SH-SY5Y (cell line): ENCODE measurements around the gene IFITM2.

Source experiments
- GATA2 ChIP-seq: IDR thresholded peaks from 2 replicates; pipeline ENCODE4 v1.6.1; 2011; ENCODE audit warnings: mild to moderate bottlenecking, low read depth, low read length
- GATA3 ChIP-seq: IDR thresholded peaks from 2 replicates; pipeline ENCODE4 v1.6.1; 2011; ENCODE audit warnings: low read depth, mild to moderate bottlenecking, low read length, moderate library complexity

IFITM2 gene

DNA sequence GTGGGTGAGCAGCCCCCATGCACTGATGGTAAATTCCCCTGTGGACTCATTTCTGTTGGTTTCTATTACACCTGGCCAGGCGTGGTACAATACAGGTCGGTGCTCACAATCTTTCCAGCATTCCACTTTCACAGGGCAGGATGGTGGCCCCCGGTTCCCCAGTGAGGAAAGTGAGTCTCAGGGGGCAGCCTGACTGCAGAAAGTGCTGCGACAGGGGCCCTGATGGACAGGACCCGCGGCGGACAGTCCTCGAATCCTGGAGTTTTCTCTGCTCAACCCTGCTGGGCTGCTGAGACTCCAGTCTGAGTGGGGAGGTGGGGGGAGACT is 21.8 kb upstream of the IFITM2 start:
- no peak for TF ChIP-seq GATA2
- TF ChIP-seq GATA3, result no peak

DNA sequence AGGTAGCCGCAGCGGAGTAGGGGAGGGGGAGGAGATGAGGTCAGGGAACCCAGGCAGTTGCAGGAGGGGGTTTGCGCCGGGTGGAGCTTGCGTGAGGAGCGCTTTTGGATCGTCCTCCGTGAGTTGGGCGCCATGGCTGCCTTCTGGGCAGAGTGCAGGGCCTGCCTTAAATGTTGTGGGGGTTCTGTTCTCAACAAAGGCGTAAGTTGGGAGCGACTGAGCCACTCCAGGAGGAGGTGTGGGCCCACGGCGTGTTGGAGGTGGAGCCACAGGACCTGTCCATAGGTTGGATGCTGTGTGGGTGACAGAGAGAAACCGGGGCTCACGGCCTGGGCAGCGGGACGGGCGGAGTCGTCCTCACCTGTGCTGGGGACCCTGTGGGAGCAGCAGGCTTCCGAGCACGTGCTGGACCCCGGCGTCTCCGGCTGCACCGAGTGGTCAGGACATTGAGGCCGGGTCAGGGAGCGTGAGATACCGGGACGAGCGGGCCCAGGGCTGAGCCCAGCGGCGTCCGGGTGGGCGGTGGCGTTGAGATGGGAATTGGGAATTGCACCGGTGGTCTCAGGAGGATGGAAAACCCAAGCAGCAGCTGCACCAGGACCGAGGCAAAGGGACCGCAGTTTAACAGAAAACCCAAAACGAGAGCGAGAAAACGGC is 19.7 kb upstream of the IFITM2 start:
- TF ChIP-seq GATA2, result no peak
- TF ChIP-seq GATA3, result no peak

DNA sequence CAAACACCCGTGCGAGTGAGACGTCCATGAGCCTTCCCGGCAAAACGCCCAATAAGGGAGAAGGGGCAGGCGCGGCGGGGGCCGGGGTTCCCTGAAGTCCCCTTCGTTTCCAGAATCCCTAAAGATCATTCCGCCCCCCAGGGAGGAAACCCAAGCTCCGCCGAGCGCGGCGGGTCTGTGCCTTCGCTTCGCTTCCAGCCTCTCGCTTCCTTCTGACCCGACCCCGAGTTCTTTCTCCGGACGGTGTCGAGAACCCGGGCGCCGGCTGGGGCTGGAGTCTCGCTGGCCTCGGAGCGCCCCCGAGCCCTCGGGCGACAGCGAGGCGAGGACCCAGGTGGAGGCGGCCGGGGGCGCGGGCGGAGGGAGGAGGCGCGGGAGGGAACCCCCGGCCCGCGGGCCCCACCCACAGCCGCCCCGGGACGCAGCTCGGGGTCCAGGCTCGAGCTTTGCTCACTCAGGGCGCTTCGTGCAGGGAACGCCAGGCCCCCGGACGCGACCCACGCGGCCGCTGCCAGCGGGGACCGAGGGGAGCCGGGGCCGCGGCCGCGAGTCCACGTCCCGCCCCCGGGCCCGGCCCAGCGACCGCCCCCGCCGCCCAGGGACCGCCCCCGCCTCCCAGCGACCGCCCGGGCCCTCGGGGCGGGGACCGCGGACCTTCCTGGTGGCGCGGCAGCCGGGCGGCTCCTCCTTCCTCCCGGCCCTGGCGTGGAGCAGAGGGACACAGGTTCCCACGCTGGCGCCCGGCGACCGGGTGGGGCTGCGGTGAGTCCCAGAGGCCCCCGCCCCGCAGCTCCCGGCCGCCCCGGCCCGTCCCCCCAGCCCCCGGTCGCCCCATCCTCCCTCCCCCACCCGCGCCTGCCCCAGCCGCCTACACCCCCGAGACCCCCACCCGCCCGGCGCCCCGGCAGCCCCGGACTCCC is 18.9 kb upstream of the IFITM2 start, which contains the start of gene PGGHG:
Gene PGGHG (plus strand): TSS at position 649 of the 920 bp plus-strand sequence. CDS start 691 bp downstream, outside the sequence.
- TF ChIP-seq GATA3 (no peak), GATA2 (no peak)

DNA sequence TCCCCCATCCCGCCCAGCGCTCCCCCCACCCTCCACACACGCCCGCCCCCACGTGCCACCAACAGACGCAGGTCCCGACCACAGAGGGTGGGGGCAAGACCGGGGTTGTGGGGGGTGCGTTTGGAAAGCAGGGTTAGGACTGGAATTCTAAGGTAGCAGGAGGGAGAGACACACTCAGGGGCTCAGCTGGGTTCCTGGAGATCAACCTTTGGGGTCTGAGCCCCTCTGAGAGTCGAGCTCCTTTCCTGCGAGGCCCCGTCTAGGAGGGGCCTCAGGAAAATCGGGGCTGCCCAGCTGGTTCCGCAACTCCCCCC is 18.3 kb upstream of the IFITM2 start:
- no peak for TF ChIP-seq GATA2
- TF ChIP-seq GATA3, result no peak

DNA sequence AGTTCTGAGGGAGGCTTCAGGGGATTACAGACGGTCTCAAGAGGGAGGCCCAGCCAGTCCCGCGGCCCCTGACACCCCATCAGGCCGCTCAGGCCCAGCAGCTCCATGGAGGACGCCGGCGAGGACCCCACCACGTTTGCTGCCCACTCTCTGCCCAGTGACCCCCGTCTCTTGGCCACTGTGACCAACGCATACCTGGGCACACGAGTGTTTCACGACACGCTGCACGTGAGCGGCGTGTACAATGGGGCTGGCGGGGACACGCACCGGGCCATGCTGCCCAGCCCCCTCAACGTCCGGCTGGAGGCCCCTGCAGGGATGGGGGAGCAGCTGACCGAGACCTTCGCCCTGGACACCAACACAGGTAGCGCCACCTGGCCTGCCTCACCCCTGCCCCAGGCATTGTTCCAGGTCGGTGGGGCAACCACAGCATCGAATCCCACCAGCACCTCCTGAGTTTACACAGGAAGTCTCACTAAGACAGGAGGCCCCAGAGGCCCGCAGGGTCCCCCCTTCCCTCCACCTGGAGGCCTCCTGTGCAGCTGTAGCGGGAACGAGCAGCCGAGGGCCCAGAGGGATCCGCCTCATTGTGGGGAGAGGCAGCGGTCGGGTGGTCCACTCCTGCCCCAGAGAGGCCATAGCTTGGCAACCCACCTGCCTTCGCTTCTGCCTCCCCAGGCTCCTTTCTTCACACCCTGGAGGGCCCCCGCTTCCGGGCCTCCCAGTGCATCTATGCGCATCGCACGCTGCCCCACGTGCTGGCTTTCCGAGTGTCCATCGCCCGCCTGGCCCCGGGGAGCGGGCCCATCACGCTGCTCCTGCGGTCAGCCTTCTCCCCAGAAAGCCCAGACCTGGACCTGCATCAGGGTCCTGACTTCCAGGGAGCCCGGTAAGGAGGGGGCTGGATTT is 17.6 kb upstream of the IFITM2 start:
- TF ChIP-seq GATA3 (no peak), GATA2 (no peak)

DNA sequence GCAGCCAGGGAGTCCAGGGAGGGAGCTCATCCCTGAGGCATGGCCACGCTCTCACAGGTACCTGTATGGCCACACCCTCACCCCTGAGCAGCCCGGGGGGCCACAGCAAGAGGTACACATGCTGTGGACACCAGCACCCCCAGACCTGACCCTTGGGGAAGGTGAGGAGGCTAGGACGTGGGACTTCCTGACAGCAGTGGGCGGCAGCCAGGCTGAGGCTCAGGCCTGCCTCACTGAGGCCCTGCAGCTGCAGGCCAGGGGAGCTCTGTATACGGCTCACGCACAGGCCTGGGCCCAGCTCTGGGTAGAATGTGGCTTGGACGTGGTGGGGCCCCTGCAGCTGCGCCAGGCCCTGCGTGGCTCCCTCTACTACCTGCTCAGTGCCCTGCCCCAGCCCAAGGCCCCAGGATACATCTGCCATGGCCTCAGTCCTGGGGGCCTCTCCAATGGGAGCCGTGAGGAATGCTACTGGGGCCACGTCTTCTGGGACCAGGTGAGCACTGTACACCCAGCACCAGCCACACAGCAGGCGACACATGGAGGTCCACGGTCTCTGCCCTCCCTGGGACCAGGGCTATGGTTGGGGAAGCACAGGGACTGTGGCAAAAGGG is 16.9 kb upstream of the IFITM2 start:
- TF ChIP-seq GATA2 (no peak), GATA3 (no peak)

DNA sequence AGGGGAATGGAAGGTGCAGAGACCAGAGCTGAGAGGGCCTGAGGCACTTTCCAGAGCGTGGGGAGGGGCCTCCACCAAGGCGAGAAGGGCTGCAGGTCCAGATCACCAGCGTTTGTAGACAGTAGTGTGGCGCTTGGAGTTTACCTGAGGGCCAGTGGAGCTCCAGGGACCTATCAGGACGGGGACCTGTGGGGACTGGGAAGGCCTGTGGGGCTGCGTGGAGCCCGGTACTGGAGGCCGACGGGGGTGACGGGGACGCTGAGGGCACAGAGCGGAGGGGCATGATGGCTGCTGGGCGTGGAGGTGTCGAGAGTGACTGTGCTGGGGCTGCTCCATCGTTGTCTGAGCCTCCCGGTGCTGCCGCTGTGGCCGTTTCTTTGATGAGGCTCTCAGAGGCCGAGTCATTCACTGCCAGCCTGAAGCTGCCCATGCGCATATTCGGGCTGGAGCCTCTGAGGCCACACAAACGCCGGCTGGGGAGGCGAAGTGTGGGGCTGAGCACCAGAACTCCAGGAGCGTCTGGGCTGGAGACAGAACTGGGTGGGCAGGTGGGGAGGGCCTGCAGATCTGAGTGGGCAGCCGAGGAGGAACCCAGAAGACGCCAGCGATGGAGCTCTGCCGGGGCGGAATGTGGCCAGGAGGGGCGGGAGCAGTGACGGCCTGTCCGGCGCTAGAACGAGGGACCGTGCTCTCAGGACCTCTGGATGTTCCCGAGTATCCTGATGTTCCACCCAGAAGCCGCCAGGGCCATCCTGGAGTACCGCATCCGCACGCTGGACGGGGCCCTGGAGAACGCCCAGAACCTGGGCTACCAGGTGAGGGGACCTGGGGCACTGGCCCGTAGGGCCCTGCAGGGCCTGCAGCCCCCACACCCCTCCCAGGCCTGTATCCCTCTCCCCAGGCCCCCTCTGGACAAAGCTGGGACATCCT is 16.1 kb upstream of the IFITM2 start:
- TF ChIP-seq GATA2 (no peak), GATA3 (no peak)

DNA sequence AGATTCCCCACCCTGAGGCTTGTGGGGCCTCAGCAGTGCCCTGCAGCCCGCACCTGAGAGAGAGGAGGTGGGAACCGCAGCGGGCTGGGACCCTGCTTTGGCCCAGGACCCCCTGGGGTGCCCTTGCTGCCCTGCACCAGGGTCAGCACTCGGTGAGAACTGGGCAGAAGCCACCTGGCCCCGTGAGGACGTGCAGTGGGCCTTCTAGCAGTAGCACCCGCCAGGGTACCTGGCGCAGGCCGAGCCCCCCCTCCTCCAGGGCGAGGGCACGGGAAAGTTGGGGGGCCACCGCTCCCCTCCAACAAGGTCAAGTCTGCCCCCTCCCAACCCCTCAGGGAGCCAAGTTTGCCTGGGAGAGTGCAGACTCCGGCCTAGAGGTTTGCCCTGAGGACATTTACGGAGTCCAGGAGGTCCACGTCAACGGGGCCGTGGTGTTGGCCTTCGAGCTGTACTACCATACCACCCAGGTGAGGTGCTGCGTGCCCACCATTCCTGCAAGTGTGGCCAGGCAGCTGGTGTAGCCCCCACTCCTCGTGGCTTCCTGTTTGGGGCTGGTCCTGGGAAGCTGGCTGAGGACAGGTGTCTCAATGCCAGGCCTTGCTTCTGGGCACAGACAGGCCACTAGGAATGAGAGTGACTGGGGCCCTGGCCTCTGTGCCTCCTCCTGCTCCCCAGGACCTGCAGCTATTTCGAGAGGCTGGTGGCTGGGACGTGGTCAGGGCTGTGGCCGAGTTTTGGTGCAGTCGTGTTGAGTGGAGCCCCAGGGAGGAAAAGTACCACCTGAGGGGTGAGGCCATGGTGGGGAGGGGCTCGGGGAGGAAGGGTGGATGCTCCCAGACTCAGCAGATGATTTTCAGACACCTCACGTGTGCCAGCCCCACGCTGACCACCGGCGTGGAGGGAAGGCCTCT is 15.2 kb upstream of the IFITM2 start:
- TF ChIP-seq GATA3, result no peak

DNA sequence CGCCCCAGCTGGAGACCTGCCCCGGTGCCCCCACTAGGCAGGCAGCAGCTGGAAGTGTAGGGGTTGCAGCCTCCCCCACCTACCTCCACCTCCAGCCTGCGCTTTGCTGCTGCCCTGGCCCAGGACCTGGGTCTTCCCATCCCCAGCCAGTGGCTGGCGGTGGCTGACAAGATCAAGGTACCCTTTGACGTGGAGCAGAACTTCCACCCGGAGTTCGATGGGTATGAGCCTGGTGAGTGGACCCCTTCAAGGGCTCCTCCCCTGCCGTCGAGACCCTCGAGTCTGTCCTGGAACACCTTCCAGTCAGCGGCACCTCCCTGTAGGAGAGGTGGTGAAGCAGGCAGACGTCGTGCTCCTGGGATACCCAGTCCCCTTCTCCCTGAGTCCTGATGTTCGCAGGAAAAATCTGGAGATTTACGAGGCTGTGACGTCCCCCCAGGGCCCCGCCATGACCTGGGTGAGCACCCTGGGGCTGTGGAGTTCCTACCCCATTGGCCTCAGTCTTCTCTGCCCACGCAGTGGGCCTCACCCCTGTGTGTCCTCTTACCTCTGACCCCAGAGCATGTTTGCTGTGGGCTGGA is 14.3 kb upstream of the IFITM2 start:
- TF ChIP-seq GATA2, result no peak
- no peak for TF ChIP-seq GATA3

DNA sequence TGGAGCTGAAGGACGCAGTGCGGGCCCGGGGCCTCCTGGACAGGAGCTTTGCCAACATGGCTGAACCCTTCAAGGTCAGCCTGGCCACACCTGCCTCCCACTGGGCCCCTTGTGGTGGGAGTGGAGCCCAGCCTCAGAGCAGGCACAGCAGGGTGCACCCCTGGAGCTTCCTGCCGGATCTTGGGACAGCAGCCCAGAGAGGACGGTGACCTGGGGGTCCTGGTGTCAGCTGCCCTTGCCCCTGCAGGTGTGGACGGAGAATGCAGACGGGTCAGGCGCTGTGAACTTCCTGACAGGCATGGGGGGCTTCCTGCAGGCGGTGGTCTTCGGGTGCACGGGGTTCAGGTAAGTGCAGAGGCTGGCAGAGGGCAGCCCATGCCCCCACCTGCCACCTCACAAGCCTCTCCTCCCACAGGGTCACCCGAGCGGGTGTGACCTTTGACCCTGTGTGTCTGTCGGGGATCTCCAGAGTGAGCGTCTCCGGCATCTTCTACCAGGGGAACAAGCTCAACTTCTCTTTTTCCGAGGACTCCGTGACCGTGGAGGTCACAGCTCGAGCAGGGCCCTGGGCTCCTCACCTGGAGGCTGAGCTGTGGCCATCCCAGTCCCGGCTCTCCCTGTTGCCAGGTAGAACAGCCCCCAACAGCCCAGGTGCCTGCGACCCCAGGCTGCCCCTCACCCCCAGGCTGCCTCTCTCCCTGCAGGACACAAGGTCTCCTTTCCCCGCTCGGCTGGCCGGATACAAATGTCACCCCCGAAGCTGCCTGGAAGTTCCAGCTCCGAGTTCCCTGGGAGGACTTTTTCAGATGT is 13.6 kb upstream of the IFITM2 start:
- TF ChIP-seq GATA2 (no peak), GATA3 (no peak)

DNA sequence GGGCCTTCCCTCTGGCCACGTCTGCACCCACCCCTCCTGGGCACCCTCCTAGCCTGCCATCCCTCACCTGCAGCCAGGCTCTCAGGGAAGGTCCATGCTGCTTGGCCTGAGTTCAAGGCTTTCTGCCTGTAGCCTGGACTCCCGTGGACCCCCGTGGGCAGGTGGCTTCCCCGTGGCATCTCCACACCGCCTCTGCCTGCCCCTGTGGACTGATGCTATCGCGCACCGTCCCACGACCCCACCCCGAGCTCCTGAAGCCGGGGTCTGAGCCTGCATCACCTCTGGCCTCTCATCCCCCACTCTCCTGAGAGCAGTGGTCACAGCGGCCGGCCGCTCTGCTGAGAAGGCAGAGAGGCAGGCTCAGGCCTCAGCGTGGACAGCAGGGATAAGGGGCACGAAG is 12.8 kb upstream of the IFITM2 start:
- TF ChIP-seq GATA3 (no peak), GATA2 (no peak)

DNA sequence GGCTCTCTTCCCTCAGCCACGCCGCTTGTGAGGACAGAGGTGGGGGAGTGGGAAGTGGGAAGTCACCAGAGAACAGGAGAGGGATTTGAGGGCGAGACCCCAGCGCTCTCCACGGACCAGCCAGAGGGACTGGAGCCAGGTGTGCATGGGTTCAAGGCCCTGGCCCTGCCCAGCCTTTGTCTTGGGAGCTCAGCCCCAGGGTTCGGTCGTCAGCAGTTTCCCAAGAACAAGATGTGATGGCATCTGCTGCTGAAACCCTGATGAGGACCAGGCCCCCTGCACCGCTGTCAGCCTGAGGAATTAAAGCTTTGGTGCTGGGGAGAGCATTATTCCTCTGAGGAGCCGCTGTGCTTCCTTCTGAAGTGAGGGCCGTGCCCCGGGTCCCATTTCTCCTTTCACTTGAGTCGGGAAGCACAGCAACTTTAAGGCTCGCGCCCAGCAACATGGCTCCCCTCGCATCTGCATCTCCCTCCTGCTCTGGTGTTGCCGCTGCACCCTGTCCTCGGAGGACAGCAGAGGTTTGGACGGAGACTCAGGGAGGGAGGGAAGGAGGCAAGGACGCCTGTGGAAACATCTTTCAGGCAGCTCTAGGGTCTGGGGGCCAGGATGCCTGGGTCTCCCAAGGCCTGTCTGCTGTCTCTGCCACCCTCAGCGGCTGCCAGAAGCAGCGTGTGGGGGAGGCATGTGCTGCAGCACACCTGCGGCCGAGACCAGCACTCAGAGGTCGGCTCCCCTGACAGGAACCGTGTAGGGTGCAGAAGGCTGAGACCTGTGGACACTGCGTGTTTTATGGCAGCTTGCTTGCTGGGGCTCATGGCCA is 12.1 kb upstream of the IFITM2 start:
- TF ChIP-seq GATA3 (no peak), GATA2 (no peak)
